Tibial nerve (tissue), 4 donors: ENCODE results near the gene ATR. TPM values are rescaled to one million over a fixed set of nuclear protein-coding genes. Genes with fewer than 3 reads are reported as not detected.

Source experiments
- small RNA-seq: library from RNA; depleted of rRNA; stranded (forward); fragments of <200 nt; gene quantifications from one replicate; pipeline ENCODE3, GENCODE V24; 2016
- total RNA-seq, 4 donors: library from RNA; depleted of rRNA; stranded (reverse); fragments of >200 nt; gene quantifications; one replicate each; pipeline ENCODE4 v1.1.0, GENCODE V29; 2016

ATR gene
- total RNA-seq, 4 donors from 2014 or later, result 20.8 to 43.3 (median 31.6) TPM

Small RNA genes lying within 50 kb of the gene (small RNA-seq; reads per million reads assigned to genes)
- gene RNA5SP143 (0.28 reads per million), gene RNU1-100P (not detected), gene RNU6-1294P (not detected)

Other genes with a start within 250 kb of the ATR start
- gene XRN1, start 130.7 kb downstream of the ATR start, total RNA-seq, result 10 to 100 TPM; 23.4 to 48.1 (median 41.2) TPM
- gene PLS1, start 17.7 kb upstream of the ATR start, total RNA-seq, result 1 to 10 TPM in 1 of 4 donors, under 1 TPM in 2, not detected in 1; 0.66 to 3.6 (median 0.90) TPM
- 10 to 100 TPM; 23.4 to 47.7 (median 31.1) TPM for gene TRPC1, start 145.3 kb upstream of the ATR start, total RNA-seq